Right lobe of liver (tissue), 4 donors: ENCODE results near the gene DHX16.
"Not testable (repeated sequence)": the region's sequence is repeated elsewhere in the genome, so short reads cannot be mapped to it uniquely, and the experiment has no call there.

Source experiments
- CTCF ChIP-seq, 4 donors: fragments of 200-600 bp in 3 of 4; fragments of 450-650 bp in 1 of 4; IDR thresholded peaks; one replicate each; pipeline versions ENCODE4 v1.5.1 to v1.8.0; 2016 to 2022; ENCODE audit warnings: antibody characterized with exemption in 4 of 4, mild to moderate bottlenecking in 2 of 4
- POLR2A ChIP-seq: fragments of 450-650 bp; IDR thresholded peaks from one replicate; pipeline ENCODE4 v1.6.1; 2017; ENCODE audit warnings: antibody characterized with exemption, mild to moderate bottlenecking
- donor health status: DM: no; HTN: no; CAD: no.
- donor health status: DM: no; HTN: no; CAD: no.
- donor health status: DM: no; HTN: yes; CAD: no.

GRCh38 chr6:30722025-30722279 is 49.1 kb upstream of the DHX16 start:
- TF ChIP-seq CTCF (IDR thresholded peaks at IDR 0.05); POLR2A: not testable (repeated sequence)
